Endometrium (tissue), 2 donors: Measurements from ENCODE around the gene RCSD1.

Experiments used
- FAIRE-seq: peaks from 2 replicates; lab custom pipeline; 2012; peaks lifted over from hg19 to GRCh38; lab: Jason Lieb, UNC
- donor health status: control.
- donor health status: control.

RCSD1 gene

DNA sequence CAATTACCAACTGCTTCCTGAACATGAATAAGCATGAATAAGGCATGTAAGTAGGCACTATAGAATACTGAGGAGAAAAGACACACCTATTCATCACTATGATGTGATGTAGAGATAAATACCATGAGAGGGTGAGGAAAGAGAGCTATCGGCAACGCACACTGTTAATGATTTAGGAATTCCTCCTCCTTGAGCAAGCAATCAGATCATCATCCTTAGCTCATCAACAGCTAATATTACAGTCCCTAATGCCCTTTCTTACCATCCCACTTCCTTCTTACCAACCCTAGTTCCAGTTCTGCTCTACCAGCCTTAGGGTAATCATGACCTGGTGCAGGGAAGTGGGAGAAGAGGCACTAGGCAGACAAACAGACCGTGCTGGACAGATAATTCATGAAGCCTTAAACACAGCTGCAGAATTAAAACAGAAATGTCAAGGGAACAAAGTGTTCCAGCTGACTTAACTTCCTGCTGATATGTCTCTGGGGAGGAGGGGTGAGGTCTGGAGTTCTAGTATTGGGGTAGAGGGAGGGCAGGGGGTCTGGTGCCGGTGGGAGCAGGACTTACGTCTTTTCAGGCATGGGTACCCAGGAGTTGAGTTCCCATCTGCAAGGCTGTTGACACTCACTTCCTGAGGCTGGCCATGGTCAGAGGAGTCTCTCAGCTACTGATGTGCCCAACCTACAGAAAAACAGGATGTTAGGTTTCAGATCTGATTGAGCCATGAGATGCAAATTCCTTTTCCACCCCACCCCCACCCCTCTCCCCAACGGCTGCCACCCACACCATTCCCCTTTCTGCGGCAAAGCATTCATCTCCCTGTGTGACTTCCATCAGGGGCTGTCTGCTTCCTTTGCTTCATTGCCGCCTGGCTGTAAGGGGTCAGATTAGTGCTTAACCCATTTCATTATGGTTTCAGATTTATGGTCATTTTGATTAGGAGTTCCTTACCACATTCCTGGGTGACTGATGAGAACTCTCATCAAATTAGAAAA, 12.6 kb upstream of the RCSD1 start:
- FAIRE-seq: no peak

DNA sequence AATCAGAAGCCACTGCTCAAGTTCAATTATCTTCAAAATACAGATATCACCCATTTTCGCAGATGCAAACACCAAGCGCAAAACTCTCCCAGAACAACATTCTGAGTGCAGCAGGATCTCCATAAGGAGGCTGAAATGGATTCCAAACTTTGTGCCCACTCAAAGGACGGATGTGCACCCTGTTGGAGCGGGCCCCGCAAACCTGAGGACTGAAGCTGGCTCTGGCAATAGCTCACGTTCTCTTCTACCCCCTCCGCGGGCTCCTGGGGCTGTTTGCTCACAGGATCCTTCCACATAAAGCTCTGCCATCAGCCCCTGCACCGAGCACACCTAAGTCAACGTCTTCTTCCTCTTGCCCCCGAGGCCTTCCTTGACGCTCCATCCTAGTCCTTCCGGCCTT, 11.7 kb upstream of the RCSD1 start:
- FAIRE-seq: no peak

- FAIRE-seq: no peak
These were observed 11.2 kb upstream of the RCSD1 start for GRCh38 chr1:167618789-167619188.

- no peak for FAIRE-seq
These were observed 10.0 kb upstream of the RCSD1 start for GRCh38 chr1:167620002-167620401.

DNA sequence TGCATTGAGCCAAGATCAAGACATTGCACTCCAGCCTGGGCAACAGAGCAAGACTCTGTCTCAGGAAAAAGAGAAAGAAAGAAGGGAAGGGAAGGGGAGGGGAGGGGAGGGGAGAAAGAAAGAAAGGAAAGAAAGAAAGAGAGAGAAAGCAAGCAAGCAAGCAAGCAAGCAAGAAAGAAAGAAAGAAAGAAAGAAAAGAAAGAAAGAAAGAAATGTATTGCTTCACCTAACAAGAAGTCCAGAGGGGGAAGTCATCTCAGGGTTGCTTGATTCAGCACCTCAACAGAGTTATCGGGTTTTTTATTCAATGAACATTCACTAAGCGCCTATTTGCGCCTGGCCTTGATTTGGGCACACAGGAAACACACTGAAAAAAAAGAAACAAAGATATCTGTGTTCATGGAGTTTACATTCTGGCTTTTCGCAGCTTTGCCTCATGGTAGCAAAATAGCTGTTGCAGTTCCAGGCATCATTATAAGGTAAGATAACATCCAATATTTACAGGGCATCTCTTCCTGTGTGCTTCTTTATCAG, 8.2 kb upstream of the RCSD1 start:
- no peak for FAIRE-seq

DNA sequence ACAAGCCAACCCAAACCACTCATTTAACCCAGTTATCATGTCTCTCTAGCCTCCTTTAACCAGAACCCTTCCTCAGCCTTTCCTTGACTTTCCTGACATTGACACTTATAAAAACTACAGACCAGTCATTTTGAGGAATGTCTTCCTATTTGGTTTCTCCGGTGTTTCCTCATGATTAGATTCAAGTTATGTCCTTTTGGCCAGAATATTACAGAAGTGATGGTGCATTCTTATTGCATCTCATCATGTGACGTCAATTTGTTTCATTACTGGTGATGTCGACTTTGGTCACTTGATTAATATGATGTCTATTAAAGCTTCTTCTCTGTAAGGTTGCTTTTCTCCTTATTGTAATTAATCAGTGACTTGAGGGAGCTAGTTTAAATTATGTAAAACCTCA, 6.1 kb upstream of the RCSD1 start:
- FAIRE-seq: no peak

GRCh38 chr1:167625040-167625823, 4.8 kb upstream of the RCSD1 start:
- no peak for FAIRE-seq

GRCh38 chr1:167627615-167627864, 2.5 kb upstream of the RCSD1 start:
- FAIRE-seq: no peak

DNA sequence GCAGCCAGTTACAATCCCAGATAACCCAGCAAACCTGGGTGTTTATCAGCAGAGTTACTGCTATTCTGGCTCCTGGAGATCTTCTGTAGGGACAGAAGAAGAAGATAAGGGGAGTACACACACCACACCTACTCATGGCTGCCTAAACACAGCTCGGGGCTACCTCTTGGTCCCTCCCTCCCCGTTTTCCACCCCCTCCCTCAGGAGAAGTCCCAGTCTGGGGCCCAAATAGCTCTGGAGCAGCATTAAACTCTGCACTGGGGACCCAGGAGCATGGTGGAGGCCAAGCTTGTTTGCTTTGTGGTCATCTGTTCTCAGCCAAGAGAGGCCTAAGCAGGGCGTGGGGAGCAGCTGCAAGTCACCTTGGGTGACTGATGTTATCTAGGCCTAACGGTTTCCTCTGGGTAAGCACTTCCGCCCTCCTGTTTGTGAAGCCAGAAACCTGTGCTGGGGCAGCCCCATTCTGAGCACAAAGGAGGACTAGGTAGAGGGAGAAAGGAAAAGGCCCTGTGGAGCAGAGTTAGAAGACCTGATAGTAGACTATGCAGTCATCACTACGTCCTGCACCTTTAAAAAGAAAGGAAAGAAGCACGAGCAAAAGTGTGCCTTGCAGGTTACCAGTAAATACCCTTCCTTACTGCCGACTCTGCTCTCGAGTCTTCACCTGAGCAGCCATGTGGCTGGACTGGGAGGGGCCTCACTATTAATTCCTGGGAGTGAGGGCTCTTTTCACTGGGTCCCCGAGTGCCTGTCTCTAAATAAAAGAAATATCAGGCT, 2.0 kb upstream of the RCSD1 start:
- FAIRE-seq: no peak

GRCh38 chr1:167628741-167629515, 1.1 kb upstream of the RCSD1 start:
- FAIRE-seq: no peak

DNA sequence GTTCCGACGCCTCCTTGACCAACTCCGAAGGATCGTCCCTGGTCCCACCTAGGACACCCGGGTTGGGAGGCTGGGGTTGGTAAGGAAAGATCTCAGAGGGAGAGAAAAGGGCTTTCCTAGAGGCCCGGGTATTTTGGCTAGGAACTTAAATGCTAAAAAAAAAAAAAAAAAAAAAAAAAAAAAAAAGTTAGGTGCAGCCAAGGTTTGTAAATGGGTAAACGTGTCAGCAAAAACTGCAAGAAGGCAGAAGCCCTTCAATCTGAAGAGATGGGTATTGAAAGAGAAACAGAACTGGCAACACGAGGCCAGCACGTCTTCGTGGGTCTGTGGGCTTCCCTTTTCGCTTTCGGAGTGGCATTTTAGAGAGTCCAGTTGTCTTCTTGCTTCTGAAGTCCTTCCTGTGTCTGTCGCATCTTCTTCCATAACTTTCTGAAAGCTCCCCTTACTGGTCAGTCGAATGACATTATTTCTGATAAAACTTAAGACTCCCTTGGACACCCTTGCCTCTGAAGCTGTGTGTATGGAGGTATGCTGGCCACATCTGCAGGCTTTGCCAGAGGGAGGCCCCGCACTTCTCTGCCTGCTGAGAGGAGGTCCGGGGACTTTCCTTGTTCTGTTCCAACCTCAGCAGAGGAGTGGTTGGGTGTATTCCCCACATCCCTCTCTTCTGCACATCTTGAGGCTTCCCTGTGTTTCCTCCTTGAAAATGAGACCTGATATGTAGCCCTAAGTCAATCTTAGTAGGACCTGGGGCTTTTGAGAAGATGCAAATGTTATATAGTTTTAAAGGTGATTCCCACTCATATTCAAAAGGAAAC, 745 bp downstream of the RCSD1 start:
- no peak for FAIRE-seq

GRCh38 chr1:167631386-167631935, 1.4 kb downstream of the RCSD1 start:
- no peak for FAIRE-seq

GRCh38 chr1:167631936-167632614, 2.0 kb downstream of the RCSD1 start:
- FAIRE-seq: no peak

DNA sequence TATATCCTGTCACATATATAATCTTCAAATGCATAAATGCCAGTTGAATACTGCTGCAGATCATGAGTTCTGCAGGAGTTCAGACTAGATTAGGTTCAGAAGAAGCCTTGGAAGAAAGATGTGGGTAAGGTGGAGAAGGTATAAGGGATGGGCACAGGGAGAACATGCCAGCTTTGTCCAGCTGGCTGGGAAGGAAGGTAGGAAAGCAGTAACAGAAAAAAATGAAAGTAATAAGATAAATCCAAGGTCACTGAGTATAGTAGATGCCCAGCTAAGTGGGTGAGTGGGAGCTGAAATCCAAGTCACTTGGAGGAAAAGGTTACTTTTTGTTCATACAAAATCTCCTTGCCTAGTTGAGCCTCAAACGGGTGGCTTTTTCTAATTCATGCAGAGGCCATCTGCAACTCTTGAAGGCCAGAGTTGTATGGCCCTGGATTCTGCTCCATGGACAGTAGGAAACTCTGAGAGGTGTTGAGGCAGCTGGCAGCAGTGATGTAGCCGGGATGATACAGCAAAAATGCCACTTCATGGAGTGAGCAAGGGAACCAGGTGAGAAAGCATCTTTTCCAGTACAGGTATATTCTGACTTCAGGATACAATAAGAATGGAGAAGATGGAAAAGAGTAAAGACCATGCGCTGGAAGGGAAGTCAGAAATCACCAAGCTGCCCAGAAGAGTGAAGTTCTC, 3.4 kb downstream of the RCSD1 start:
- no peak for FAIRE-seq

- no peak for FAIRE-seq
These were observed 4.4 kb downstream of the RCSD1 start for GRCh38 chr1:167634435-167634834.

- FAIRE-seq: no peak
These were observed 5.2 kb downstream of the RCSD1 start for GRCh38 chr1:167635156-167635648.

GRCh38 chr1:167635941-167636340, 5.9 kb downstream of the RCSD1 start:
- no peak for FAIRE-seq

GRCh38 chr1:167638064-167638463, 8.0 kb downstream of the RCSD1 start:
- no peak for FAIRE-seq

- FAIRE-seq: no peak
These were observed 10.0 kb downstream of the RCSD1 start for GRCh38 chr1:167640051-167640450.
